ENCODE data around the gene SAMSN1.

Gene SAMSN1

GRCh38 chr21:14484188-14485009 is 61.7 kb downstream of the SAMSN1 start:
- DNase-seq (ENCODE audit: low spot score): no peak

DNA sequence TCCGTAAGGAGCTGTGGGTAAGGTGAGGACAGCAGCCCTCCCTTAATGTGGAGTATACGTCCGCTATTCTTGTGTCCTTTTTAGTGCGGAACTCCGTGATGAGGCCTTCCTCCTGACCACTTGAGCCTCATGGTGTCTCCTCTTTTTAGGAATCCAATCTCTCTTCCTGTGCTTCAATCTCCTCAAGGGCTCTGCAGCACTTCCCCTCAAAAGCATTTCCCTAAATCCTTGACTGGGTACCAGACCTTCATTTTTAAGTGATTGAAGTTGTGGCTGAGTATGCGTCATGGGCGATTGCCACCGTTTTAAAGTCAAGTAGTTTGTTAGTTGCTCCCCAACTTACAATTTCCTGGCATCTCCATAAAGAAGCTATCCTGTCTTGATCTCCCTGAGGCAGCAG is 62.8 kb downstream of the SAMSN1 start:
- DNase-seq (ENCODE audit: low spot score): no peak

GRCh38 chr21:14482165-14482564 is 64.0 kb downstream of the SAMSN1 start:
- peak; percentile 1 for DNase-seq (ENCODE audit: low spot score)

- no peak for DNase-seq (ENCODE audit: low spot score)
Observed at GRCh38 chr21:14480411-14481031, 65.6 kb downstream of the SAMSN1 start.

GRCh38 chr21:14479241-14479786 is 66.8 kb downstream of the SAMSN1 start:
- no peak for DNase-seq (ENCODE audit: low spot score)

GRCh38 chr21:14477841-14478240 is 68.3 kb downstream of the SAMSN1 start:
- DNase-seq (ENCODE audit: low spot score): no peak

GRCh38 chr21:14477133-14477532 is 69.0 kb downstream of the SAMSN1 start:
- no peak for DNase-seq (ENCODE audit: low spot score)

GRCh38 chr21:14474995-14475394 is 71.1 kb downstream of the SAMSN1 start:
- no peak for DNase-seq (ENCODE audit: low spot score)

DNA sequence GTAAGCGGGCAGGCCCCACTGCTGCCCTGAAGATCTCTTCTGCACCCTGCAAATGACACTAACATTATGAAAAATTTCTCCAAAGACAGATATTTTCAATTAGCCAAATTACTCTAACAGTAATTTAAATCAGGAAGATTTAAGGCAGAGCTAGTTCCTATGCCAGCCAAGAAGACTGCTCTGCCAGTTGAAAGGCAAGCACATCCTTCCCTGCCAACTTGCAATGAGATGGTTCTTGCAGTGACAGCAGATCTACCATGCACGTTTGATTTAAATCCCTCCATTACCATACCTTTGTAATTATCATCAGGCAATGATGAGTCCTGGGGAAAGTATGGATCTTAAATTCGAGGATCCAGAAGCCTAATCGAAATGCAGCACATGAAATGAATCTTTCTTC is 76.5 kb downstream of the SAMSN1 start:
- DNase-seq (ENCODE audit: low spot score): no peak

DNA sequence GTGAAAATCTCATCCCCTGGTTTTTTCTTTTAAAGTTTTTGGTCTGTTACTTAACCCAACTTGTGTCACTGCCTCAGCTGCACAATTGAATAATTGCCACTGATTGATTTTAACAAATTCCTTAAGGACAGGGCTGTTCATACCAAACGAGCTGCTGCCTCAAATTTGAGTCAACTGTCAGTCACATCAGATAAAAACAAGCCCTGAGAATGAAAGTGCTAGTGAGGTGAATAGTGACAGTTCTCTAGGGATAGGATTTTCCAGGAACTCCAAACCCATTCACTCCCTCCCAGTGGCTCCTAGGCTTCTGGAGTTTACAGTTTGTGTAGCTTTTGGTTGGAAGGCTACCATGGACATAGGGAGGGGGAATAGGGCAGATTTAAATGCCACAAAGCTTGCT is 79.4 kb downstream of the SAMSN1 start:
- no peak for DNase-seq (ENCODE audit: low spot score)

DNA sequence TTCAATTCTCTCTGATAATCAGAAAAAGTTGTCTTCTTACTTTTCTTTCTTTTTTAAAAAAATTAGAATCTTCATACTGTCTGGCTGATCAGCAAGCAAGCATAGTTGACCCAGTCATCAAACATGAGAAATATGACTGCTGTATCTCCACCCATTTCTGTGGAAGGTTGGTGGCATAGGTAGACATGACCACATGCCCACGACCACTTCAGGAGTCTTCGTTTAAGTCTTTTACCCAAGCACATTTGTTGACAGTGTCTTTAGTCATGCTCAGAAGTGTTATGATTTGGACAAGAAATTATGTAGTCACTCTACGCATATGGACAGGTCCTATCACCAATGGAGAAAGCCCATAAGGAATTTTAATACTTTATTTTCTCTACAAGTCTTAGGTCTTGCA is 88.4 kb downstream of the SAMSN1 start:
- no peak for DNase-seq (ENCODE audit: low spot score)

GRCh38 chr21:14456911-14457310 is 89.2 kb downstream of the SAMSN1 start:
- no peak for DNase-seq (ENCODE audit: low spot score)

DNA sequence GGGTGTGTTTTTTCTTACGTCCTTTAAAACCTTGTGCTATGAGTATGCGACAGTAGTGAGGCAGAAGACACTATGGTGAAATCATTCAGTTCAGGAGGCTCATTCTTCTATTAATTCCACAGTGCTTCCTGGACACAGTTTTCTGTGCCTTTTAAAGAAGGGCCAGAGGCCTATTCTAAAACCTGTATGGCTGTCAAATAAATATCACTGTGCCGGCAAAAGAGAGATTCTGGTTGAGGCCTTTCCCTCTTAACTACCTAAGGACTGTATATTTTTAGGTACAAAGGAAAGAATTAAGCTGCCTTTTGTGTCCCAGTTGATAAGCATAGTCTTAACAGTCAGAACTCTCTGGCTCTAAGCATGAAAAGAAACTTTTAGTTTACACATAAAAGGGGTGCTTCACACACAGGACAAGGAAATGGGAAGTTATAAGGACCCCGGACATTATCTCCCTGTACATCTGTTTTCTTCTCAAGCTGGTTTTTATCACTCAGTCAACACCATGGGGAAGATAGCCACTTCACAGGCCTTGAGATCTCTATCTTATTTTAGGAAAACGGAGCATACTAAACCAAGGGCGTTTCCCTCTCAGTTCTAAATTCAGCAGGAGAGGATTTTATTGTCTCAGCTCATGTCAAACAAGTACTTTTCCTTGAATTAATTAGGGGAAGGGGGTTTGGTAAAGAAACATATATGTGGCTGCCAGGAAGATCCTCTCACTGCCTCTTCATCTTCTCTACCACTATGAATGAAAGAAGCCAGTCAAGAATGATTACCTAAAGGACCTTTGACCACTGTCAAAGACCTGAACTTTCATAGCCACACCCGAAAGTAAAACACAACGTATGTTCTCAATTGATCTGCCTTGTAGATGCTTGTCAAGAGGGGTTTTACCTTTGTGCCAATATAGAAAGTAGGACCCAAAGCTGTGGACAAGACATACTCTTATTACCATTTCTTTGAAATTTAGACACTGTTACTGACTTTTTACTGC is 91.8 kb downstream of the SAMSN1 start:
- DNase-seq (ENCODE audit: low spot score): no peak

DNA sequence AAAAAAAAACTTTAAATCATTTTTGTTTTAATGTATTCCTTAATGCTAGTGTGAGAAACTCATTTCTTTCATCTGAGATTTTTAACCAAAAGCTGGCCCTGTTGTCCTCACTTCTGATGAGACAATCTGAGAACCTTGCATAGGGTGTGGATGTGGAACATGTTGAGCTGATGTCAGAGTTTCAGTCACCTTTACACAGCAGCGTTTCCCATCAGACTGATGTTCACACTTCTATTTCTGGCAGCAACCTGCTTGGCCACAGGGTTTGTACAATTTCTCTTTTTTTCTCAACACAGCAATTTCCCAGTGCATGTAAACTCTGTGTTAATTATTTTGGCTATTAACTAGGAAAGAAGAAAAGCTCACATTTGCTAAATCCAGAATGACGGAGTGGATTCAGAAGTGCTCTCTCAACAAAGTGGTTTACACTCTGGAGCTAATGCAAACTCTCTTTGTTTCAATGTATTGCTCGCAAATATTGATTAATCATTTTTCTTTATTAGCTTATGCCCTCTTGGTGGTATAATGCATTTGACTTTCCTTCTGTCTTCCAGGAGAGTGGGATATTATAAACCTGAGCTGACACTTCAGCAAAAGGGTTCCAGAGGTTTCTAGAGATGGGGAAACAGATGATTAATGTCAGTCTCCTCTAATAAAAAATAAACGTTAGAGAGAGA is 92.6 kb downstream of the SAMSN1 start:
- DNase-seq (ENCODE audit: low spot score): no peak

GRCh38 chr21:14452727-14453241 is 93.3 kb downstream of the SAMSN1 start:
- DNase-seq (ENCODE audit: low spot score): no peak

DNA sequence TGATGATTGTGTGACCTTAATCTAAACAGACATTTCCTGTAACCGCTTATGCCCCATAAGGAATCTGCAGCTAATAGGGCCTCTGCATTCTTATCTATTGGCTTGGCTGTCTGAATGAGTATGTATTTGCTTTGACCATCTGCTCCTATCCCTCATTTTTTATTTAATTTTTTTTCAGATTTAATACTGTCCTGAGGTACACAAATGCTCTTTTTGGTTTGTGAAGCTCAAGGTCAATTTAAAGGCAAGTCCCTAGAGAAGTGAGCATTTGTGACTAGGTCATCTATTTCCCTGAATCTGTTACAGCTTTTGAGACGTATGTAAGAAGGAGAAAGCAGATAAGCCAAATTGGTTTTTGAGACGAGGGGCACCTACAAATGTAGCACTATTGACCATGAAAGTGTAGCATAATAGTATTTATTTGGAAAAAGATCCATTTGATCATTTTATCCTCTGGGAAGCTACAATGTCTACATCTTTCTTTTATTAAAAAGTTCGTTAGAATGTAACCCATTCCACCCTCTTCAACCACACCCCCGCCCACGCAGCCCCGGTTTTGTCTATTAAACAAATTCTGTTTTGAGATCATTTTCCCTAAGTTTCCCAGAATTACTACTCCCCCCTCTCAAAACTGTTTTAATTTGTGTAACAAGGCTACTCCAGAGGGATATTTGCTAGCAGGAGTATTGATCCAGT is 93.9 kb downstream of the SAMSN1 start:
- DNase-seq (ENCODE audit: low spot score): no peak

DNA sequence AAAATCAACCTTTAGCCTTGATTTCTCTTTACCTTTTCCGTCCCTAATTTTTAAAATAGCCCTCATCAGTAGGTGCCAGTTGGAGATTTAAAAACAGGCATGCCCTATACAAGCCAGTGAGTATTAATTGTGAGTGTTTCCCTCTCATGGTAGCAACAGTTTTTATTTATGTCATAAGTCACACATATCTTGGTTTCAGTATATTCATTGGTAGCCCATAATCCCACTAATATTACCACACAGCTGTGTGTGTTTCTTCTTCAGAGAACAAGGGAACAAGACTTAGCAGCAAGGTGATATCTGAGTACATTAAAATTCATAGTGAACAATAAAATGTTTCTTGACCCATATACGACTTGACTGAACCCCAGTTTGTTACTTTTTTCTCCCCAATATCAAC is 94.6 kb downstream of the SAMSN1 start:
- DNase-seq (ENCODE audit: low spot score): no peak

GRCh38 chr21:14448784-14449183 is 97.3 kb downstream of the SAMSN1 start:
- no peak for DNase-seq (ENCODE audit: low spot score)

- DNase-seq (ENCODE audit: low spot score): no peak
Observed at GRCh38 chr21:14438211-14438610, 107.9 kb downstream of the SAMSN1 start.

- no peak for DNase-seq (ENCODE audit: low spot score)
Observed at GRCh38 chr21:14435423-14435822, 110.7 kb downstream of the SAMSN1 start.

Data from putamen (tissue), 1 donor.